ENCODE results near the gene BTAF1. TPM values are rescaled to one million over a fixed set of nuclear protein-coding genes. Genes with fewer than 3 reads are reported as not detected.

Gene BTAF1
- total RNA-seq, 1 donor from 2014 or later, result 19.9 TPM

GRCh38 chr10:92038949-92039348 lies 115.4 kb downstream of the BTAF1 start:
- intact Hi-C loops (cut with DNase I), result no loop called here
- TF ChIP-seq CTCF (IDR thresholded peaks at IDR 0.05), result no peak

GRCh38 chr10:92042541-92042940 lies 119.0 kb downstream of the BTAF1 start:
- Histone ChIP-seq H3K4me3 (no peak overlapping the region), H3K27ac (no peak overlapping the region), H3K36me3 (no peaks in the 10 kb centered on the region), H3K4me1 (no peaks in the 10 kb centered on the region), H3K27me3 (no peaks in the 10 kb centered on the region), H3K9me3 (no peaks in the 10 kb centered on the region)
- no peak for TF ChIP-seq CTCF (IDR thresholded peaks at IDR 0.05)
- intact Hi-C loops (cut with DNase I), result no loop called here
- DNase-seq (ENCODE audit: low spot score in 2 of 2), result no peak

More at GRCh38 chr10:92038949-92039348, 115.4 kb downstream of the BTAF1 start:
- no peaks in the 10 kb centered on the region for H3K4me1 ChIP-seq
- H3K27ac ChIP-seq, result no peak overlapping the region
- no peak for DNase-seq (ENCODE audit: low spot score in 2 of 2)
- H3K36me3 ChIP-seq, result no peaks in the 10 kb centered on the region
- peaks cover 0 to 6% of the 10 kb centered on the region in 2 donors for H3K9me3 ChIP-seq
- no peak overlapping the region for H3K4me3 ChIP-seq
- no peaks in the 10 kb centered on the region for H3K27me3 ChIP-seq

- TF ChIP-seq CTCF (IDR thresholded peaks at IDR 0.05), result no peak
- H3K36me3 ChIP-seq, result no peaks in the 10 kb centered on the region
- no peaks in the 10 kb centered on the region for H3K9me3 ChIP-seq
- H3K4me3 ChIP-seq, result no peak overlapping the region
- no peak overlapping the region for H3K27ac ChIP-seq
- H3K27me3 ChIP-seq, result no peaks in the 10 kb centered on the region
- no peak for DNase-seq (ENCODE audit: low spot score in 2 of 2)
- no peaks in the 10 kb centered on the region for H3K4me1 ChIP-seq
- intact Hi-C loops (cut with DNase I), result no loop called here
Observed at GRCh38 chr10:92045641-92046106, 122.1 kb downstream of the BTAF1 start.

- no peak overlapping the region for H3K27ac ChIP-seq
- no peak for TF ChIP-seq CTCF (IDR thresholded peaks at IDR 0.05)
- no peaks in the 10 kb centered on the region for H3K4me1 ChIP-seq
- no peak for DNase-seq (ENCODE audit: low spot score in 2 of 2)
- intact Hi-C loops (cut with DNase I), result no loop called here
- no peaks in the 10 kb centered on the region for H3K27me3 ChIP-seq
- H3K36me3 ChIP-seq, result peaks cover 5 to 10% of the 10 kb centered on the region in 2 donors
- no peaks in the 10 kb centered on the region for H3K9me3 ChIP-seq
- H3K4me3 ChIP-seq, result no peak overlapping the region
Observed at GRCh38 chr10:92047215-92047614, 123.6 kb downstream of the BTAF1 start.

GRCh38 chr10:92052088-92052487 lies 128.5 kb downstream of the BTAF1 start:
- H3K27me3 ChIP-seq, result no peaks in the 10 kb centered on the region
- H3K4me3 ChIP-seq, result no peak overlapping the region
- H3K9me3 ChIP-seq, result no peaks in the 10 kb centered on the region
- TF ChIP-seq CTCF (IDR thresholded peaks at IDR 0.05), result no peak
- peaks cover 5 to 25% of the 10 kb centered on the region in 2 donors for H3K36me3 ChIP-seq
- intact Hi-C loops (cut with DNase I), result no loop called here
- H3K4me1 ChIP-seq, result no peaks in the 10 kb centered on the region
- H3K27ac ChIP-seq, result no peak overlapping the region
- DNase-seq (ENCODE audit: low spot score in 2 of 2), result no peak

- intact Hi-C loops (cut with DNase I), result no loop called here
- Histone ChIP-seq H3K4me3 (no peak overlapping the region), H3K4me1 (no peaks in the 10 kb centered on the region), H3K9me3 (no peaks in the 10 kb centered on the region), H3K27ac (no peak overlapping the region), H3K27me3 (no peaks in the 10 kb centered on the region), H3K36me3 (peaks cover 5 to 25% of the 10 kb centered on the region in 2 donors)
- DNase-seq (ENCODE audit: low spot score in 2 of 2), result no peak
- TF ChIP-seq CTCF (IDR thresholded peaks at IDR 0.05), result no peak
Observed at GRCh38 chr10:92052741-92053140, 129.2 kb downstream of the BTAF1 start.
